SHP77 treated with DMSO at 0.1 percent for 48 hours (cell line): ENCODE data around the gene SH3RF3.

Experiments
- DNase-seq: peaks from one replicate; lab custom pipeline; 2025; lab: John Stamatoyannopoulos, UW

SH3RF3 gene

GRCh38 chr2:109454765-109455394 lies 325.9 kb downstream of the SH3RF3 start:
- no peak for DNase-seq

GRCh38 chr2:109455731-109456691 lies 327.0 kb downstream of the SH3RF3 start:
- DNase-seq, result no peak

GRCh38 chr2:109456776-109457175 lies 327.8 kb downstream of the SH3RF3 start:
- DNase-seq, result no peak

GRCh38 chr2:109457366-109457765 lies 328.4 kb downstream of the SH3RF3 start:
- DNase-seq, result no peak

- DNase-seq, result no peak
These were observed 328.8 kb downstream of the SH3RF3 start for GRCh38 chr2:109457794-109458193.

- no peak for DNase-seq
These were observed 329.5 kb downstream of the SH3RF3 start for GRCh38 chr2:109458512-109458911.

GRCh38 chr2:109459485-109459884 lies 330.5 kb downstream of the SH3RF3 start:
- DNase-seq, result no peak

- no peak for DNase-seq
These were observed 331.7 kb downstream of the SH3RF3 start for GRCh38 chr2:109460553-109461324.

- no peak for DNase-seq
These were observed 334.2 kb downstream of the SH3RF3 start for GRCh38 chr2:109463236-109463635.

GRCh38 chr2:109463891-109464290 lies 334.9 kb downstream of the SH3RF3 start:
- DNase-seq, result no peak

- no peak for DNase-seq
These were observed 337.9 kb downstream of the SH3RF3 start for GRCh38 chr2:109466674-109467575.

GRCh38 chr2:109467701-109468100 lies 338.7 kb downstream of the SH3RF3 start:
- DNase-seq, result no peak

- no peak for DNase-seq
These were observed 339.9 kb downstream of the SH3RF3 start for GRCh38 chr2:109468893-109469292.

GRCh38 chr2:109471658-109472057 lies 342.7 kb downstream of the SH3RF3 start:
- no peak for DNase-seq

- DNase-seq, result no peak
These were observed 343.4 kb downstream of the SH3RF3 start for GRCh38 chr2:109472331-109472959.

- DNase-seq, result no peak
These were observed 344.0 kb downstream of the SH3RF3 start for GRCh38 chr2:109472974-109473373.

- no peak for DNase-seq
These were observed 344.8 kb downstream of the SH3RF3 start for GRCh38 chr2:109473616-109474318.

- DNase-seq, result no peak
These were observed 345.4 kb downstream of the SH3RF3 start for GRCh38 chr2:109474319-109474825.

GRCh38 chr2:109475531-109476210 lies 346.7 kb downstream of the SH3RF3 start:
- DNase-seq, result no peak
